GM23338 (cell line): Measurements from ENCODE around the gene EXOC2.
A peak's percentile ranks its signal among the peaks of the same experiment; 100 is the strongest.

Experiments
- CREB1 ChIP-seq: fragments of 250-450 bp; sonication (Bioruptor Pico); IDR thresholded peaks from 2 replicates; pipeline ENCODE4 v1.5.0; 2020; ENCODE audit warnings: low read depth, mild to moderate bottlenecking, moderate library complexity
- CTCF ChIP-seq, 2 experiments: fragments of 200-600 bp in 1 of 2; sonication (generic) in 1 of 2; conservative IDR thresholded peaks; 2 replicates each; pipeline versions ENCODE4 v1.5.1 to v1.6.1; 2016 to 2017; ENCODE audit warnings: antibody characterized with exemption in 2 of 2, low read depth in 2 of 2, mild to moderate bottlenecking in 2 of 2, moderate library complexity in 1 of 2
- ETS1 ChIP-seq: IDR thresholded peaks from 2 replicates; pipeline ENCODE4 v1.6.1; 2016; ENCODE audit warnings: antibody characterized with exemption
- EZH2 ChIP-seq: fragments of 200-600 bp; sonication (generic); IDR thresholded peaks from one replicate; pipeline ENCODE4 v1.8.0; 2017; ENCODE audit warnings: antibody characterized with exemption, mild to moderate bottlenecking, low read depth; ENCODE audit not compliant: unreplicated experiment
- EZH2phosphoT487 ChIP-seq: fragments of 200-600 bp; sonication (generic); IDR thresholded peaks from one replicate; pipeline ENCODE4 v1.8.1; 2018; ENCODE audit warnings: antibody characterized with exemption; ENCODE audit not compliant: unreplicated experiment
- JUNB ChIP-seq: IDR thresholded peaks from one replicate; pipeline ENCODE4 v1.6.1; 2016; ENCODE audit warnings: antibody characterized with exemption; ENCODE audit not compliant: unreplicated experiment
- NANOG ChIP-seq: IDR thresholded peaks from 2 replicates; pipeline ENCODE4 v1.6.1; 2016; ENCODE audit warnings: antibody characterized with exemption, borderline replicate concordance
- POLR2AphosphoS5 ChIP-seq: IDR thresholded peaks from 2 replicates; pipeline ENCODE4 v1.6.1; 2016; ENCODE audit warnings: antibody characterized with exemption, low read depth
- REST ChIP-seq: IDR thresholded peaks from one replicate; pipeline ENCODE4 v1.6.1; 2018; ENCODE audit warnings: antibody characterized with exemption; ENCODE audit not compliant: unreplicated experiment
- ZNF114 ChIP-seq: fragments of 250-450 bp; sonication (Bioruptor Pico); IDR thresholded peaks from 2 replicates; pipeline ENCODE4 v1.5.0; 2020; ENCODE audit warnings: mild to moderate bottlenecking, moderate library complexity
- ZNF331 ChIP-seq: fragments of 250-450 bp; sonication (Bioruptor Pico); IDR thresholded peaks from 2 replicates; pipeline ENCODE4 v1.5.0; 2020; ENCODE audit warnings: low read depth, mild to moderate bottlenecking, moderate library complexity

GRCh38 chr6:710601-711571, 17.9 kb upstream of the EXOC2 start:
- TF ChIP-seq POLR2AphosphoS5 (peak; percentile 14; the same call in 1 of the 2 replicates), CTCF (conservative IDR thresholded peaks at IDR 0.05; ENCODE audit: low read depth in 2 of 2) (no peak), REST (no peak), EZH2 (no peak), ZNF331 (CRISPR knock-in tag) (no peak), NANOG (no peak), ETS1 (no peak), EZH2phosphoT487 (no peak), CREB1 (CRISPR knock-in tag) (no peak), ZNF114 (CRISPR knock-in tag) (no peak), JUNB (no peak)
